GM12878 (cell line): ENCODE measurements around the gene SH3BP5. TPM values are rescaled to one million over a fixed set of nuclear protein-coding genes. Genes with fewer than 3 reads are reported as not detected.
A peak's percentile ranks its signal among the peaks of the same experiment; 100 is the strongest.

Experiments
- ATAC-seq: fragments of 200-7000 bp; cut with Tn5 transposase; 3 replicates; pipeline ENCODE4 v1.9.1; 2020; ENCODE audit warnings: mild to moderate bottlenecking, moderate library complexity
- BruUV-seq: library from RNA; stranded (reverse); fragments of 400-500 nt; replicated peaks from 2 replicates; lab custom pipeline; 2021; lab: Mats Ljungman, UMichigan
- CTCF ChIA-PET: fragments of 300-600 bp; sonication (Branson Sonifier 250); formaldehyde crosslinking; extraction: SDS; loops from one replicate; lab custom pipeline; 2021; ENCODE audit warnings: inconsistent platforms; lab: Yijun Ruan, JAX
- POLR2A ChIA-PET: fragments of 350-600 bp; formaldehyde crosslinking; extraction: SDS; loops from one replicate; lab custom pipeline; 2021; ENCODE audit warnings: inconsistent platforms; lab: Charles Lee
- RAD21 ChIA-PET: fragments of 300-600 bp; sonication (Branson Sonifier 250); formaldehyde crosslinking; loops from one replicate; lab custom pipeline; 2023; ENCODE audit warnings: antibody characterized with exemption; ENCODE audit not compliant: unreplicated experiment; lab: Charles Lee
- SMC1A ChIA-PET: fragments of 300-600 bp; sonication (Branson Sonifier 250); formaldehyde crosslinking; loops from one replicate; lab custom pipeline; 2023; ENCODE audit not compliant: unreplicated experiment, uncharacterized antibody; lab: Charles Lee
- DNase-seq: peaks from one replicate; pipeline ENCODE4 v3.0.0-alpha.2; 2011; ENCODE audit warnings: low read depth, low spot score
- FAIRE-seq: peaks from 3 replicates; lab custom pipeline; 2011; peaks lifted over from hg19 to GRCh38; lab: Jason Lieb, UNC
- H2AFZ ChIP-seq: 2 replicates; pipeline ENCODE4 v1.6.0; 2011; ENCODE audit warnings: low read depth, low read length, control low read depth; ENCODE audit not compliant: control insufficient read depth
- H3K27ac ChIP-seq: 2 replicates; pipeline ENCODE4 v1.5.1; 2011; ENCODE audit warnings: control low read depth; ENCODE audit not compliant: control insufficient read depth, insufficient read depth
- H3K27me3 ChIP-seq, 2 experiments: replicated peaks in 1 of 2; 2 replicates each; pipeline versions ENCODE4 v1.6.0 to v1.6.1; 2011; ENCODE audit warnings: low read length in 1 of 2; ENCODE audit not compliant: control insufficient read depth in 2 of 2, insufficient read depth in 2 of 2
- H3K36me3 ChIP-seq, 2 experiments: 2 replicates each; pipeline ENCODE4 v1.5.1; 2011; ENCODE audit warnings: low read length in 1 of 2; ENCODE audit not compliant: control insufficient read depth in 2 of 2, insufficient read depth in 2 of 2
- H3K4me1 ChIP-seq: 2 replicates; pipeline ENCODE4 v1.6.1; 2011; ENCODE audit warnings: mild to moderate bottlenecking, low read length, moderate library complexity, mixed read lengths; ENCODE audit not compliant: control insufficient read depth, insufficient read depth
- H3K4me2 ChIP-seq: 2 replicates; pipeline ENCODE4 v1.6.0; 2011; ENCODE audit warnings: control low read depth; ENCODE audit not compliant: control insufficient read depth, insufficient read depth
- H3K4me3 ChIP-seq: fragments of 200-600 bp; sonication (generic); 2 replicates; pipeline ENCODE4 v1.5.1; 2016
- H3K79me2 ChIP-seq: 2 replicates; pipeline ENCODE4 v1.6.0; 2011; ENCODE audit warnings: low read length; ENCODE audit not compliant: control insufficient read depth, insufficient read depth
- H3K9ac ChIP-seq: 2 replicates; pipeline ENCODE4 v1.8.0; 2011; ENCODE audit warnings: low read length, control low read depth, mixed read lengths; ENCODE audit not compliant: control insufficient read depth, insufficient read depth
- H3K9me3 ChIP-seq: replicated peaks from 3 replicates; pipeline ENCODE4 v1.5.1; 2011; ENCODE audit warnings: mild to moderate bottlenecking, low read length; ENCODE audit not compliant: control insufficient read depth, insufficient read depth
- H4K20me1 ChIP-seq: 2 replicates; pipeline ENCODE4 v1.6.0; 2011; ENCODE audit not compliant: control insufficient read depth, insufficient read depth
- EED ChIP-seq: sonication (generic); IDR thresholded peaks from 2 replicates; pipeline ENCODE4 v1.6.1; 2016; ENCODE audit warnings: antibody characterized with exemption, low read depth
- MLLT1 ChIP-seq: fragments of 450-650 bp; IDR thresholded peaks from 2 replicates; pipeline ENCODE4 v1.6.1; 2016; ENCODE audit warnings: mild to moderate bottlenecking
- WGBS: methylation state at CpG from one replicate; pipeline ENCODE4 v1.1.6; 2016; ENCODE audit warnings: low lambda C conversion rate; ENCODE audit not compliant: insufficient replicate concordance, insufficient coverage; ENCODE audit errors: missing lambda C conversion rate; 5-methylcytosine and 5-hydroxymethylcytosine counted together
- in situ Hi-C: fragments of 300-500 bp; cut with MboI; formaldehyde crosslinking; loops from 9 replicates; pipeline ENCODE4 v1.14.3; 2018; ENCODE audit warnings: mixed read lengths
- intact Hi-C: fragments of 100-400 bp; cut with micrococcal nuclease; formaldehyde crosslinking; loops from one replicate; pipeline ENCODE4 v1.14.2; 2022; ENCODE audit not compliant: unreplicated experiment
- polyA plus RNA-seq, 11 experiments: library from polyadenylated mRNA; depleted of rRNA in 4 of 11; unstranded in 6 of 11; stranded (reverse) in 5 of 11; fragments of >200 nt; fragmentation: Nextera tagmentation in 4 of 11; fragmentation: Illumina TruSeq in 1 of 11; extraction: Ambion mirVana in 4 of 11; extraction: Trizol in 1 of 11; gene quantifications; 1 replicate in 1 of 11; 2 replicates in 10 of 11; pipeline versions ENCODE4 v1.2.1 to v1.2.3, GENCODE V29; 2011 to 2016; ENCODE audit warnings: inconsistent platforms in 2 of 11, missing spikeins in 2 of 11, low read depth in 1 of 11
- total RNA-seq, 4 experiments: library from RNA; depleted of rRNA in 3 of 4; stranded (reverse); fragments of >200 nt in 3 of 4; fragmentation: Illumina TruSeq in 1 of 4; extraction: Trizol in 1 of 4; gene quantifications; 2 replicates each; pipeline versions ENCODE4 v1.2.1 to v1.2.3, GENCODE V29; 2013 to 2021
- TF ChIP-seq, protein P1 (sequence below): fragments of 450-650 bp; IDR thresholded peaks from 2 replicates; pipeline ENCODE4 v1.6.1; 2016; ENCODE audit warnings: mild to moderate bottlenecking
- TF ChIP-seq, protein P2 (sequence below): fragments of 150-350 bp; IDR thresholded peaks from 2 replicates; pipeline ENCODE4 v1.6.1; 2016; ENCODE audit warnings: low read depth, low read length

SH3BP5 gene
- total and polyA plus RNA-seq, 10 of the 15 experiments (the other 5 are each of a cell fraction or from before 2014, with no cell fraction given), result 14.9 to 87.5 (median 43.7) TPM

DNA sequence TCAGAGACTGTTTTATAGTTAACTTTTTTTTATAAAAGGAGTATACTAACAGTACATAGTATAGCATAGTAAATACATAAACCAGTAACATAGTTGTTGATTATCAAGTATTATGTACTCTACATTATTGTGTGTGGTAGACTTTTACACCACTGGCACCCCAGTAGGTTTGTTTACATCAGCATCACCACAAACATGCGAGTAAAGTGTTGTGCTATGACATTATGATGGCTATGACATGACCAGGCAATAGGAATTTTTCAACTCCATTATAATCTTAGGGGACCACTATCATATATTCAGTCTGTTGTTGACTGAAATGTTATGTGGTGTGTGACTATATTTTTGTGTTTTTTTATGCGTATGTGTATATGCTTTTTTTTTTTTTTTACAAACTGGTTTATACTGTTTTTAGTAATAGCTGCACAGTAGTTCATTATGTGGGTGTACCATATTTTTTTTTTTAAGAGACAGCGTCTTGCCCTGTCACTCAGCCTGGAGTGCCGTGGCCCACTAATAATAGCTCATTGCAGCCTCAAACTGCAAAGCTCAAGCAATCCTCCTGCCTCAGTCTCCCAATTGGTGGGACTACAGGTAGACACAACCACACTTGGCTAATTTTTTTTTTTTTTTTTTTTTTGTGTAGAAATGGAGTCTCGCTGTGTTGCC lies 124.4 kb downstream of the SH3BP5 start:
- H3K9me3 ChIP-seq, result no peaks in the 10 kb centered on the region
- DNase-seq (no peak), FAIRE-seq (no peak), ATAC-seq (no peak)
- TF ChIP-seq, protein P1, sequence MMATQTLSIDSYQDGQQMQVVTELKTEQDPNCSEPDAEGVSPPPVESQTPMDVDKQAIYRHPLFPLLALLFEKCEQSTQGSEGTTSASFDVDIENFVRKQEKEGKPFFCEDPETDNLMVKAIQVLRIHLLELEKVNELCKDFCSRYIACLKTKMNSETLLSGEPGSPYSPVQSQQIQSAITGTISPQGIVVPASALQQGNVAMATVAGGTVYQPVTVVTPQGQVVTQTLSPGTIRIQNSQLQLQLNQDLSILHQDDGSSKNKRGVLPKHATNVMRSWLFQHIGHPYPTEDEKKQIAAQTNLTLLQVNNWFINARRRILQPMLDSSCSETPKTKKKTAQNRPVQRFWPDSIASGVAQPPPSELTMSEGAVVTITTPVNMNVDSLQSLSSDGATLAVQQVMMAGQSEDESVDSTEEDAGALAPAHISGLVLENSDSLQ, result peak; percentile 73
- TF ChIP-seq EED (no peak), MLLT1 (peak; percentile 71; the same call in 1 of the 2 replicates)
- TF ChIP-seq, protein P2, sequence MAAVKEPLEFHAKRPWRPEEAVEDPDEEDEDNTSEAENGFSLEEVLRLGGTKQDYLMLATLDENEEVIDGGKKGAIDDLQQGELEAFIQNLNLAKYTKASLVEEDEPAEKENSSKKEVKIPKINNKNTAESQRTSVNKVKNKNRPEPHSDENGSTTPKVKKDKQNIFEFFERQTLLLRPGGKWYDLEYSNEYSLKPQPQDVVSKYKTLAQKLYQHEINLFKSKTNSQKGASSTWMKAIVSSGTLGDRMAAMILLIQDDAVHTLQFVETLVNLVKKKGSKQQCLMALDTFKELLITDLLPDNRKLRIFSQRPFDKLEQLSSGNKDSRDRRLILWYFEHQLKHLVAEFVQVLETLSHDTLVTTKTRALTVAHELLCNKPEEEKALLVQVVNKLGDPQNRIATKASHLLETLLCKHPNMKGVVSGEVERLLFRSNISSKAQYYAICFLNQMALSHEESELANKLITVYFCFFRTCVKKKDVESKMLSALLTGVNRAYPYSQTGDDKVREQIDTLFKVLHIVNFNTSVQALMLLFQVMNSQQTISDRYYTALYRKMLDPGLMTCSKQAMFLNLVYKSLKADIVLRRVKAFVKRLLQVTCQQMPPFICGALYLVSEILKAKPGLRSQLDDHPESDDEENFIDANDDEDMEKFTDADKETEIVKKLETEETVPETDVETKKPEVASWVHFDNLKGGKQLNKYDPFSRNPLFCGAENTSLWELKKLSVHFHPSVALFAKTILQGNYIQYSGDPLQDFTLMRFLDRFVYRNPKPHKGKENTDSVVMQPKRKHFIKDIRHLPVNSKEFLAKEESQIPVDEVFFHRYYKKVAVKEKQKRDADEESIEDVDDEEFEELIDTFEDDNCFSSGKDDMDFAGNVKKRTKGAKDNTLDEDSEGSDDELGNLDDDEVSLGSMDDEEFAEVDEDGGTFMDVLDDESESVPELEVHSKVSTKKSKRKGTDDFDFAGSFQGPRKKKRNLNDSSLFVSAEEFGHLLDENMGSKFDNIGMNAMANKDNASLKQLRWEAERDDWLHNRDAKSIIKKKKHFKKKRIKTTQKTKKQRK, result no peak
- peak overlapping the region; percentile 88 for H3K4me2 ChIP-seq
- H2AFZ ChIP-seq, result no peak overlapping the region
- SMC1A ChIA-PET, result interaction anchor here (0.7 to 12.1 kb wide), 14 partner anchors 9 to 350 kb away, joined by 3 to 135 read pairs (median 4); no protein-coding TSS in a partner anchor
- CTCF ChIA-PET, result interaction anchor here (0.6 to 9.7 kb wide), 17 partner anchors 7 to 438 kb away, joined by 3 to 123 read pairs (median 5); no protein-coding TSS in a partner anchor
- H3K4me3 ChIP-seq, result peak overlapping the region; percentile 94
- H4K20me1 ChIP-seq, result no peaks in the 10 kb centered on the region
- no peak overlapping the region for H3K27ac ChIP-seq
- no TSS peak for BruUV-seq
- no peaks in the 10 kb centered on the region for H3K36me3 ChIP-seq
- in situ Hi-C loops (loop anchor here (10.0 kb wide), 2 partner anchors 597 to 1037 kb away; no protein-coding TSS in a partner anchor), intact Hi-C loops (loop anchor here (2.0 to 10.0 kb wide), 2 partner anchors 99 to 283 kb away; no protein-coding TSS in a partner anchor)
- WGBS, result 63% methylated on average over 4 of the region's 5 CpGs
- POLR2A ChIA-PET, result interaction anchor here (0.6 to 1.0 kb wide), 3 partner anchors 9 to 175 kb away, joined by 3 to 7 read pairs (median 5); no protein-coding TSS in a partner anchor
- peaks cover 37% of the 10 kb centered on the region for H3K79me2 ChIP-seq
- RAD21 ChIA-PET, result interaction anchor here (0.7 to 5.3 kb wide), 9 partner anchors 8 to 197 kb away, joined by 3 to 30 read pairs (median 3); partner anchors contain the start of gene RBSN
- H3K27me3 ChIP-seq, result no peaks in the 10 kb centered on the region
- H3K4me1 ChIP-seq, result no peaks in the 10 kb centered on the region
- H3K9ac ChIP-seq, result no peak overlapping the region
